ENCODE measurements around the gene CLIP4.

The CLIP4 gene

DNA sequence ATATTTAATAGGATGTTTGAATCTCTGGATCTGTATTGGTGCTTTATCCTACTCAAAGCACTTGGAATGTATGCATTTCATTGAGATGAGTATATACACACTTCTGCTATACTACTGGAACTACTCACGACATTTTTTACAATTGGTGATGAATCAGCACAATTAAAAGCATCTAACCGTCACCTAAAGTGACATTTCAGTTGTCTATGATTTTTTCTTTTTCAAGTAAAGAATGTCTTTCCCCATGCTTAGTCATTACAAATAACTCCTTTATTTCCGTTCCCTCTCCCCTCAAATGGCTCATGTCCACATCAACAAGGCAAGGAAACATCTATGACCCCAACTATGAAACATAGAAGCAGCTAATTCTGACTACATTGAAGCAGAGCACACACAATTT lies 77.3 kb downstream of the CLIP4 start:
- no peak for DNase-seq

DNA sequence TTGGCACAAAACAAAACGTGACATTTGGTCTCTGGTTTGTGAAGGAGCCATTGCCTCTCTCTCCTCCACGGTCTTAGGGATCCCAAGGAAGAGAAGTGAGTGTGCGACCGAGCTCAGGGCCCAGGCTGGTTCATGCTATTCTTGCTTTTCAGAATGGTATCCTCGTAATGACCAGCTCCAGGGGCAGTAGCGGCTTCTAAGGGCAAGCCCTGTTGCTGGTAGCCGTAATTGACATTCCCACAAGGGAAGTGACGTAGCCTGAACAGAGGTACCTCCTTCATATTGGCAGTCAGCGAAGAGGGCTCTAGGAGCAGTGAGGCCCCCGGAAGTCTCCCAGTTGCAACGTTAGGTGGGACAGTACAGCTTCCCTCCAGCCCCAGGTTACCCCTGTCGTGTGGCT lies 77.9 kb downstream of the CLIP4 start:
- no peak for DNase-seq

DNA sequence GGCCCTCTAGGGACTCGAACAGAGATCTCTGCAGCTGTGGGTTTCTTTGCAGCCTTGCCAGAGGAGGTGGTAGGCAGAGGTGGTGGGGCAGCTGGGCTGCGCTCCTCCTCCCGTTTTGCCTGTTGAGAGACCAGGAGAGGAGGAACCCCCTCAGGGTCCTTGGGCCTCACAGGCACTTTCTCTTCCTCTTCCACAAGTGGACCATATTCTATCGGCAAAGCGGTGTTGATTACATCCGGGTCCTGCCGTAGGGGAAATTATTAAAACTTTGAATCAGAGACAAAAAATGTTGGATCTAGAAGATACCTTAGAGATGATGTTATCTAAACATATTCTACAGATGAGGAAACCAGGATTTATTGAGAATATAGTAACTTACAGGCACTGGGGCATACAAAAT lies 78.5 kb downstream of the CLIP4 start:
- DNase-seq: no peak

DNA sequence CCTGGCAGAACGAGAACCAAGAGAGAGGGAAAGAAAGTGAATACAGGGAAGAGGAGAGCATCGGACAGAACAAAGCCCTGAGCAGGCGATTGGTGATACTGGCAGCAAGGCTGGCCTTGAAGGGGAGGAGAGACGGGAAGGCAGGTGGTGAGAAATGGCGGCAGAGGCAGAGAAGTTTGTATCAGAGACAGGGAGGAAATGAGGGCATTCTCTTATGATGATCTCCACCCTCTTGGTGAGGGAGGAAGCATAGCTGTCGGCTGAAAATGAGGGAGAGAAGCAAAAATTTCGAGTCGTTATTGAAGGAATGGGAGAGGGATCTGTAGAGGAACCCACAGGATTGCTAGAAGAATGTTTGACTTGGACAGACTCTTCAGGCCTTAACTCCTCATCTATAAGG lies 80.6 kb downstream of the CLIP4 start:
- no peak for DNase-seq

DNA sequence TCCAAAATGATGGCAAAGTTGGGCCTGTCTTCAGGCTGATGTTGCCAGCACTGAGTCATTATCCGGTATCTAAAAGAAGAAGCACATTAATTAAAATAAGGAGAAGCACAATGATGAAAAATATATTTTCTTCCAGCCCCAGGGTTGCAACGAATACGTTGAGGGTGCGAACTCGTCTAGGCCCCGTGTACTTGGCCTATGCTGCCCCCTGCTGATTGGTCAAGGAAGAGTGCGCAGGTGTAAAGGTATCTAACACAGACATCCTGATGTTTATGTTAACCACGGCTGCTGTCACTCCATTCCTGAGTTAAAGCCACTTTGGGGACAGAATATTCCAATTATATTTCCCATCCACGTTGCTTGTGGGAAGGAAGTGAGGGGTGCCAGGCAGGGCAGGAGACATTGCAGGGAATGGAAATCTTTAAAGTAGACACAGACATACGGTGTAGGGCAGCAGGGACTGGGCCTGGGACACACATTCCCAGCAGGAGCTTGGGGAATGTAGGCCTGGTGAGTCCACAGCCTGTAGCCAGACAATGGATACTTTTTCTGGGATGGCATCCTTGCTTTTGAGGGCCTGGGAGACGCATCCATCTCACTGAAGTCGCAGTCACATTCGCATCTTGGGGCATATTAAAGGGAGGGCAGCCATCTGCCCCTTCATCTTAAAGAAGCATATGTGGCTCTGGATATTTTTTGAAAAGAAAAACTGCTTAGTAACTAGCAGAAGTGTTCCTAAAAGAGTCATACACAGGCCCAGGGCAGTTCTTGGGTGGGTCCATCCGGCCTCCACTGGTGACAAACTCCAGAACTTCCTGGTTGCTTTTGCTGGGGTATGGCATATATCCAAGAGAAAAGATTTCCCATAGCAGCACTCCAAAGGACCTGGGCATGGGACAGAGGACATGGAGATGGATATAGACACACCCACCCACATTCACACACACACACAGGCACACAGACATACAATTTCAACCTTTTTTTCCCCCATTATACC lies 81.9 kb downstream of the CLIP4 start:
- DNase-seq: peak; percentile 88

DNA sequence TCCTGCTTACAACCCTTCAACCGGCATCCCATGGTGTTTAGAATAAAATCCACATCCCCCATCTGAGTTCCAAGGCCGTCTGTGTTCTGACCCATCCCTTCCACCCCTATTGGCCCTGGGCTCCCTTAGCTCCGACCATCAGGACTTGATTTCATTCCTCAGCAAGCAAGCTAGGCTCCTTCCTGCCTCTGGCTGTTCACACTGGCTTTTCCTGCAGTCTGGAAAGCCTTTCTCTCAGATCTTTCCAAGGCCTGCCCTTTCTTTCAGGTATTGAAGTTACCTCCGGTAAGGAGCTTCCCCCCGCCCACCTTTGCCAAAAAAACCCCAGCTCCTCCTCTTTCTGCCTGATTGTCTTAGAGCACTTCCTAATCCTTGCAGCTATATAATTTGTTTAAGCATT lies 86.8 kb downstream of the CLIP4 start:
- no peak for DNase-seq

DNA sequence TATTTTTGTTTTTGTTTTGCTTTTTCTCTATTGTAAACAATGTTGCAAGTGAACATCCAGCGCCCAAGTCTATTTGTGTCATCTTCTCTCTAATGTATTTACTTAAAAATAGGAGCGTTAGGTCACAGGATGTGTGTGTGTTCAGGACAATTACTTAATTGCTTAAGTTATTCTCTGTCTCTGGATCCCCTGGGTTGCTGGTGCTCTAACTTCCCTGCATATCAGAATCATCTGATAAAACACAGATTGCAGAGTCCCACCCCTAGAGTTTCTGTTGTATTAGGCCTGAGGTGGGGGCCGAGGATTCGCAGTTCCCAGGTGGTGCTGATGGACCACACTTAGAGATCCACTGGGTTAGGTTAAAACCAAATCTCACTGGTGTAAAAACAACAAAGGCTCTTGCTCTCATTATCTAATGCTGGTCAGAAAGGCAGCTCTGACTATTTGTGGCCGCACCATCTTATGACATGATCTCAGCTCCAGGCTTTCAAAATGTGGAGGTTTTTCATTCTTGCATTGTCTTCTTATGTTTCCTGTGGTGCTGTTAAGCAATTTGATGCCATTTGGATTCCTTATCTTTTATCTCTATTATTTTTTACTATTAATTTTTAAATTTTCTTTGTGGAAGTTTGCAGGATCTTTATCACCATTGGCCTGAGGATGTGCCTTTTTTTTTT lies 87.7 kb downstream of the CLIP4 start:
- DNase-seq: no peak

DNA sequence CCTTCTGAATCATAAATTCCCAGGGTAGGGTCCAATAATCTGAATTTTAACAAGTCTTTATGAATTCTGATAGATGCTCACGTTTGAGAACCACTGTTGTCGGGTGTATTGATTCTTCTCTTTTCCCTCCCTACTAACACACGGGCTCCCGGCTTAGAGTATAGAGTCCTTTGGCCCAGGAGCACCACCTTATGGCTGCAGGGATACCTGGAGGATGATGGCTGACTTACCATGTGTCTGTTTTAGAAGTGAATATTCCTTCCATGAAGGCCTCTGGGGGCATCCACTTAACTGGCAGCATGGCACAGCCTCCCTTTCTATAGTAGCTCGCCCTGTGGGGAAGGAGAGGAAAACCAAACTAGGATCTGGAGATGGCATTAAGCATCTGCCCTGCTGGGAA lies 91.7 kb downstream of the CLIP4 start:
- DNase-seq: no peak

DNA sequence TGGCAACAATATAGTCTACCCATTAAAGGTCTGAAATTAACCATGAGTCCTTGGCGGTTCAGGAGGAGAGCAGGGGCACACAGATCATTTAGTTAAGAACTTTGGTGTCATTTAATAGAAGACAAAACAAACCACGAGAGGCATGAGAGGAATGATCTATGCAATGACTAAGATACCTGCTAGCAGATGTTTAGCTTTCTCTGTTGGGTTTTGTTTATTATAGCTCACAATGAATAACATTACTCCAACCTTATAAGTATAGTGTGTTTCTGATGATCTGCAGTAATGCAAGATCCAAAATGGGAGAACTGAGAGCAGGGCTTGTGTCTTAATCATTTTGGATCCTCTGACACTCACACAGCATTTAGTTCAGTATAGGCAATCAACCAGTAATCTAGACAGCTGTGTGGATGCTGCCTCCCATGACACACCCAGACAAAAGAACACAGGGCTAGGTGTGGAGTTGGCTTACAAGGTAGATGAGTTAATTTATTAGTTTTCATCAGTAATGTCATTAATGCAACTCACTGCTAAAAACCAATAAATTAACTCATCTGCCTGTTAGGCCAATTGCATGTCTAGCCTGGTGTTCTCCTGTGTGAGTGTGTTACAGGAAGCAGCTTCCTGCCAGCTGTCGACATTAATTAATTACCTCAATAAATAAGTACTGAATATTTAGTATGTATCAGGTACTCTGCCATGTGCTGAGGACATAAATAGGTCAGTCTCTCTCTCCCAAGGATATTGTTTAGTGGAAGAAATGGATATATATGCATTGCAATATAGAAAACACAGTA lies 92.3 kb downstream of the CLIP4 start:
- no peak for DNase-seq

DNA sequence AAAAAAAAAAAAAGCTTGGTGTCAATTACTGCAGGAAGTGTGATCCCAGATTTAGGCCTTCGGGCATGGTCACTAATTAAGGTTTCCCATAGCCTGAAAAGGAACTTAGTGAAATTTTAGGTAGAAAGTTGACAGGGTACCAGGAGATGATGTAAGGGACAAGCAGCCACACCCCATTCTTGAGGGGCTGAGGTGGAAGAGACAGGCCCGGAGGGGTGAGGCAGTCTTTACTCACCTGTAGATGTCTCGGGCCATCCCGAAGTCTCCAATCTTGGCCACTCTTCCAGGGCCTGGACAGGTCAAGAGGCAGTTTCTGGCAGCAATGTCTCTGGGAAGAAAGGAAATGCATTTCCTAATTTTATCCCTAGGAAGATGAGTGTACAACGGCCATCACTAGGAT lies 94.3 kb downstream of the CLIP4 start:
- no peak for DNase-seq

DNA sequence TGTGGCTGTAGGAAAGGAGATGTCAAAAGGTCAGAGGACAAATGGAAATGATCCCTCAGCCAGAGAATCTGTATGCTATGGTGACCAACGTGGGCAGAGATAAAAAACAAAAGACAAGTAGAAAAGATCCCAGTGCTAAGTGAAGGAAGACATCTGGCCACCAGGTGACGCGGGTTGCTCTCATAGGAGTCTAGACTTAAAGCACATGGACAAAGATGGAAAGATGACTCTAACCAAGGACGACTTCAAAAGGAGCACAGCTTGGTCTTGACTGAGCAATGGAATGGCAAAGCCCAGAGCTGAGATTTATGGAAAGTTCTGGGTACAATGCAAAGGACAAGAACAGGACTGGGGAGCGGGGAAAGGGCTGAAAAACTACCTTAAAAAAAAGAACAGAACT lies 96.8 kb downstream of the CLIP4 start:
- DNase-seq: no peak

DNA sequence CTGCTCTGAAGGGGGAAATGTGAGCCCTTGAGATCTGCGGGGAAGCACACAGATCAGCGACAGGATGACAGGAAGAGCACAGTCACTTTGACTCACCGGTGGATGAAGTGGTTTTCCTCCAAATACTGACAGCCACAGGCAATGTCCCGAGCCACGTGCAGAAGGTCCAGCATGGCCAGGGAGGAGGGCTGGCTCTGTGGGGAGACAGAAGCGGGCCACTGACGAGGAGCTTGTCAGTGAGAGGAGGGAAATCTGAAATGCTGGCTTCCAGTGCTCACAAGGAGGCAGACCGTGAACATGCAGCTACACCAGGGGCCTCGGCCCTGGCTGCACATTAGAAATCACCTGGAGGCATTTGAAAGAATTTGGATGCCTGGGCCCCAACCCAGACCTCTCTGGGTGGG lies 98.7 kb downstream of the CLIP4 start:
- no peak for DNase-seq

DNA sequence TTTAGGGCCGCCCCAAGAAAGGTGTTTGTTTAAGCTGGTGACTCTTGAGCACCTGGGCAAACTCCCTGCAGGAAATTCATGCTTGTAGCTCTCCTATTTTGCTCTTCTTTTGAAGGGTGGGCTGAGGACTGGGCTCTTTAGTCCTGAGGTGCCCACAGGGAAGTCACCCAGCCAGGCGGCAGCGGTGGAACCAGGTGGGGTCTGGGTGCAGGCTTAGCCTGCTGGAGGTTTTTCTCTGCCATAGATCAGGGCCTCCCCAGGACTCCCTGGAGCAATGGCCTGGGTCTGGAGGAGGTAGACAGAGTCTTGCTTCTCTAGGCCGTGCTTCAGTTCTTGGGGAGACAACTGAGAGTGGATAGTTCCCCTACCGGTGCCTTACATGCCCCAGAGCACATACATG lies 99.9 kb downstream of the CLIP4 start:
- no peak for DNase-seq

DNA sequence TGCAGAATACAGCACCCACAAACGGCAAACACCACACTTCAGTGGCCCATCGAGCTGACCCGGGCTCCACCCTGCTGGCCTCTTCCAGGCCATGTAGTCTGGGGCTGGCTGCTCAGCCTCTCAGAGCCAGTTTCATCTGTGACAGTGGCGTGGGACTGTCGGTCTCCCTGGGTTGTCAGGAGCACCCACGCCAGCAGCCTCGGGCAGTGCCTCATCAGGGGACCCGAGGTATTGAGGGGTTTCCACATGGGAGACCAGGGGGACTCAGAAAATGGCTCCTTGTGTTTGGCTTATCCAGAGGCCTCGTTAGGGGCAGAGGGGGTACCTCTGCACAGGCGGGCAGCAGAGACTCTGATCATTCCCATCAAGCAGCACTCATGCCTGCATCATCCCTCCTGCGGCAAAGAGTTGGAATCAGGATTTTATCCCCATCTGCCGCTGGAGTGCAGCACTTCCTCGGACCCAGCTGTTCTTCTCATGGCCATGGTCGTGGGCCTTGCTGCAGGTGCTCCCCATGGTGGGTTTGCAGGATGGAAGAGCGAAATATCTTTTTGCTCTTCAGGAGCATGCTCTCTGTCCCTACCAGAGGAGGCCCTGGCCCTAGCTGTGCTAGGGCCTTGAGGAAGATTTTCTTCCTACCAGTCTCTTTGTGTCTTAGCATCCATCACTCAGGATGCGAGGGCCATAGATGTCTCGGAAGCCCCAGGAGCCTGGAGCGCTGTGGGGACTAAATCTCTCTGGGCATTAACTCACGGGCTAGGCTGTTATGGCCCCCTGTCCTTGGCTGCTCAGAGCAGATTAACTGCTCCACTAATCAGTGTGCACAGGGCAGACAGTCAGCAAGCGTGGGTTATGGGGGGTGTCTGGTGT lies 100.8 kb downstream of the CLIP4 start:
- DNase-seq: no peak

DNA sequence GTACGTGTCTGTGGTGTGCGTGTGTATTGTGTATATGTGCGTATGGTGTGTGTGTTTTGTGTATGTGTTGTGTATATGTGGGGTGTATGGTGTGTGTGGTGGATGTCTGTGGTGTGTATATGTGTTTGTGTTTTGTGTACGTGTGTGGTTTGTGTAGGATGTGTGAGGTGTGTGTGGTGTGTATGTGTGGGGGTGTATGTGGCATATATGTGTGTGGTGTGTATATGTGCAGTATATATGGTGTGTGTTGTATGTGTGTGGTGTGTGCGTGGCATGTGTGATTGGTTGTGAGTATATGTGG lies 101.3 kb downstream of the CLIP4 start:
- no peak for DNase-seq

DNA sequence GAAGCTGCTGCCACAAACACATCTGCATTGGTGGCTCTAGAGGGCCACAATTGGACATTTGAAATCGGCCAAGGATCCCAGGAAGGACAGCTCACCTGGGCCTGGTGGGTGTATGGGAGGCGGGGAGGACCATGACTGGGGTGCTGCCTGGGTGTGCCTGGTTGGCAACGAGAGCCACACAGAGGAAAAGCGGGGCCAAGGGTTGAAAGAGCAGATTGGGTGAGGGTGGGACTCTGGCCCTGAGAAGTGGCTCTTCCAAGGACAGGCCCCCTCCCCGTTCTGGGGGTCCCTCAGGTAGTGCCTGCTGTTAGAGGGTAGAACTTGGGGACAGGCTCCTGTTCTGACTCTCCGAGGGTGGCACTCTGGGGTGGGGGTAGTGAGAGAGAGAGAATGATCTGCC lies 102.9 kb downstream of the CLIP4 start:
- no peak for DNase-seq

DNA sequence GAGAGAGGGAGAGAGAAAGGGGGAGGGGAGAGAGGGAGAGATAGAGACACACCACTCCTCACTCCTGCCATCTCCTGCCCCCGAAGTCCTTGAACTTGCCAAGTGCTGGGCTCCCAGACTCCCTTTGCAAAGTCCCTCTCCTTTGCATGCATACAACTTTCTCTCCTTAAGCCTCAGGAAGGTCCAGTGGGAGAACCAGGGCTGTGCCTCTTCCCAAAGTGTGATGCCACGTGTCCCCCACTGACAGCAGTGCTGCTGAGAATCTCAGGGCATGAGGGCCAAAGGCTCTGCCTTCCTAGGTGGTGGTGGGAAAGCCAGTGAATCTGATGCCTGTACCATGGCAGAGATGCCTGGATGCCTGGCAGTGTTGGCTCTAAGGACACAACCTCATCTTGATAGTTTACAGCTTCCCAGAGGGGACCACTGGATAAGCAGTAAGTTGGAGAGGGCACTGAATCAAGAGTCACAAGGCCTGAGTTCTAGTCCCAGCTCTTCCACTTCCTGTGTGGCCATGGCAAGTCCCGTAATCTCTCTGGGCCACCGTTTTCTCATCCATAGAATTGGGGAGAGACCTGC lies 103.4 kb downstream of the CLIP4 start:
- no peak for DNase-seq

DNA sequence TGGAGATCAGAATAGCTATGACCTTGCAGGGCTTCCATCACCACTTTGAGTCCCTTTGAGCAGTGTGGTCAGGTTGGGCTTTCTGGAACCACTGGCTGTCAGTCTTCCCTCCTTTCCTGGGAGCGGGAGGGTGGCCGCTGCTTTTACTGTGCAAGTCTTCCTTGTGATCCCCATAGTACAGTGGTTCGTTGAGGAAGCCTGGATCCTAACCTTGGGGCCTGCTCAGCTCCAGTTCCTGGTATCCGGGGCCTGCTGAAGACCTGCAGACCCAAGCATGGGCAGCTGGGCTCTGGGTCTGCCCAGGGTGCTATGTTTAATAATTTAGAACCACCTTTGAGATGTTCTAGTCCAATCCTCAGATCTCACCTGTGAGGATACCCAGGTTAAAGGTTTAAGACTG lies 104.2 kb downstream of the CLIP4 start:
- no peak for DNase-seq

DNA sequence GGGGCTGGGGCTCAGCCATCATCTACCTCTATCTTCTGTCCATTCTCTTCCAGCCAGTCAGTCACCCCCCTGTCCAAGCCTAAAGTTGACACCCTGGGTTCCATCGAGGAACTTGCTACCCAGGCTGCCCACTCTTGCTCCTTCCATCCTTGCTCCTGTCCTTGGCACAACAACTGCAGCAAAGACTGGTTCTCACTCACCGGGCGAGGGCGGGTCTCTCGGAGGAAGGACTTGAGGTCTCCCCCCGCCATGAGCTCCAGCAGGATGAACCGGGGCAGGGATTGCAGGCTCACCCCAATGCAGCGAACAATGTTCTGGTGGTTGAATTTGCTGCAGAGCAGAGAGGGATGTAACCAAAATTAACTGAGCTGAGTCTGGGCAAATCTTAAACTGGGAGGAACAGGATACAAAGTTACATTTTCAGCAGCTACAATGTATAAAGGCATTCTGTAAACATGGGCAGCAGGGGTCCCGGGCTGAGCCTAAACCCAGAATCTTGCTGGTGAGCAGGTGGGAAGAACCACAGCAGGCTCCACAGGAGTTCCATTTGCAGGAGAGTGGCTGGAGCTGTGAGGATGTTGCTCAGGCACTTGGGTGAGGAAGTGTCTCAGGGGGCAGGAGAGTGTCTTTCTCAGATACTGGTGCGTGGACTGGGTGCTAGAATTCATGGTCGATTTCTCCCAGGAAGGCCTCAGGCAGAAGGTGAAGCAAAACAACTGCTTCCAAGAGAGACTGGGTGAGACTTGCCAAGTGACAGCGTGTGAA lies 105.5 kb downstream of the CLIP4 start:
- no peak for DNase-seq

DNA sequence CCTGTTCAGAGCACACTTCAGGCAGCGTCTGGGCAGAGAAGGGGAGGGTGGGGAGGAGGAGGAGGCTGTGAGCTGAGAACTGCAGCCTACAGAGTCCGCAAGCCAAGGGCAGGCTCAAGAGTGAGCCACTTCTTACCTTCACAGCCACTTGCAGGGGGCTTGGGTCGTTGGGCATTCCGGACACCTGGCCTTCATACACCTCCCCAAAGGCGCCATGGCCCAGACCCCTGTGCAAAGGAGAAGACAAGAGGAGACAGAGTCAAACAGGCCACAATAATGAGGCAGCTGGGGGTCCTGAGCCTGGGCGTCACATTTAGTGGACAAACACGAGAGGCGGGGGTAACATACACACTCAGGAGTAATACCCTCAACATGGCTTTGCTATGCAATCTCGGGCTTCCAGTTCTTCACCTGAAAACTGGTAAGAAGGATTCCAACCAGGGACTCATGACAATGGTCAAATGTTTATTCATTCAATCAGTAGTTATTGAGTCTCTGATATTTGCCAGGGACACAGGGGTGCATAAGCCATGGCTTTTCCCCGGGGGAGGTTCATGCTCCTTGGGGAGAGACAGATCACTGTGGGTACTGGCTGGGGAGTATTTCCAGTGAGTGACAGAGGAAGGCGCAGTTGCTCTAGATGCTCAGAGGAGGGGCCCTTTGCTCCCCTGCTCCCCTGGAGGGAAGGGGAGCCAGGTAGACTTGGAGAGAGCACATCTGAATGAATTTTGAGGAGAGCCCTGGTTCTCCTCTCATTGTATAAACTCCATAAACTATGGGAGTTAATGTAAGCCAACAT lies 107.4 kb downstream of the CLIP4 start:
- DNase-seq: no peak

DNA sequence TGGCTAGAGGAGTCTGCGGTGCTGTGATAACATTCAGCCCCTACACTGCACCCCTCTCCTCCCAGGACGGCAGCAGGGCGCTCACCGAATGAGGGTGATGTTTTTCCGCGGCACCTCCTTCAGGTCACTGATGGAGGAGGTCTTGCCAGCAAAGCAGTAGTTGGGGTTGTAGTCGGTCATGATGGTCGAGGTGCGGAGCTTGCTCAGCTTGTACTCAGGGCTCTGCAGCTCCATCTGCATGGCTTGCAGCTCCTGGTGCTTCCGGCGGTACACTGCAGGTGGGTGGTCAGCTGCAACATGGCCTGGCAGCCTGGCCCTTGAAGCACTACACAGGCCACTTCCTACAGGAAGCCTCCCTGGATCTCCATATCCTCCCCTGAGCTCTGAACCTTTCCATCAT lies 108.0 kb downstream of the CLIP4 start:
- no peak for DNase-seq
